HCT116 (cell line): ENCODE results near the gene RAB3GAP1. TPM values are rescaled to one million over a fixed set of nuclear protein-coding genes. Genes with fewer than 3 reads are reported as not detected.

ENCODE experiments used
- ATAC-seq: fragments of 200-7000 bp; cut with Tn5 transposase; 2 replicates; pipeline ENCODE4 v1.9.1; 2020; ENCODE audit warnings: mild to moderate bottlenecking, moderate library complexity
- BruUV-seq: library from RNA; stranded (reverse); fragments of 400-500 nt; replicated peaks from 2 replicates; lab custom pipeline; 2021; lab: Mats Ljungman, UMichigan
- CTCF ChIA-PET: fragments of 300-600 bp; sonication (Branson Sonifier 250); formaldehyde crosslinking; loops from one replicate; lab custom pipeline; 2021; ENCODE audit warnings: antibody characterized with exemption; lab: Charles Lee
- POLR2A ChIA-PET: fragments of 300-600, 350-600 bp; sonication (Branson Sonifier 250); formaldehyde crosslinking; loops from one replicate; lab custom pipeline; 2021; ENCODE audit warnings: antibody characterized with exemption; lab: Charles Lee
- RAD21 ChIA-PET, 2 experiments: fragments of 300-600 bp; sonication (Branson Sonifier 250); formaldehyde crosslinking; loops; one replicate each; lab custom pipeline; 2023; ENCODE audit warnings: low total read pairs in 2 of 2; ENCODE audit not compliant: uncharacterized antibody in 2 of 2, unreplicated experiment in 2 of 2, low non-redundant PET in 1 of 2; lab: Charles Lee
- DNase-seq: peaks from one replicate; pipeline ENCODE4 v3.0.0-alpha.2; 2010; ENCODE audit warnings: low read depth, low spot score
- H2AFZ ChIP-seq: fragments of 200-600 bp; shearing (Covaris generic), sonication (generic); 2 replicates; pipeline ENCODE4 v1.6.1; 2017; ENCODE audit warnings: low read depth, mixed run types, mixed read lengths, antibody characterized with exemption, low read length; ENCODE audit not compliant: poor library complexity, severe bottlenecking
- H3K27ac ChIP-seq: 2 replicates; pipeline ENCODE4 v1.5.1; 2012; ENCODE audit warnings: low read depth, low read length
- H3K27me3 ChIP-seq: fragments of 200-600 bp; sonication (generic); 2 replicates; pipeline ENCODE4 v1.6.1; 2016; ENCODE audit warnings: mixed run types, low read length, mixed read lengths; ENCODE audit not compliant: insufficient read depth
- H3K36me3 ChIP-seq, 2 experiments: fragments of 200-500 bp in 1 of 2; fragments of 200-600 bp in 1 of 2; sonication (Bioruptor generic) in 1 of 2; sonication (generic) in 1 of 2; 2 replicates each; pipeline versions ENCODE4 v1.5.1 to v1.6.1; 2014 to 2016; ENCODE audit warnings: low read length in 2 of 2, inconsistent platforms in 1 of 2, mixed read lengths in 1 of 2, mixed run types in 1 of 2; ENCODE audit not compliant: insufficient read depth in 2 of 2, control insufficient read depth in 1 of 2
- H3K4me1 ChIP-seq, 2 experiments: fragments of 200-600 bp in 1 of 2; sonication (generic) in 1 of 2; 2 replicates each; pipeline versions ENCODE4 v1.5.1 to v1.6.1; 2012 to 2017; ENCODE audit warnings: low read length in 2 of 2, inconsistent platforms in 1 of 2, mild to moderate bottlenecking in 1 of 2, mixed read lengths in 1 of 2, mixed run types in 1 of 2, moderate library complexity in 1 of 2; ENCODE audit not compliant: insufficient read depth in 2 of 2, control insufficient read depth in 1 of 2
- H3K4me2 ChIP-seq: fragments of 200-600 bp; sonication (generic); 2 replicates; pipeline ENCODE4 v1.6.1; 2017; ENCODE audit warnings: mixed run types, low read length, mixed read lengths
- H3K4me3 ChIP-seq, 2 experiments: fragments of 200-600 bp in 1 of 2; sonication (generic) in 1 of 2; replicated peaks in 1 of 2; 2 replicates each; pipeline ENCODE4 v1.5.1; 2011 to 2016; ENCODE audit warnings: low read length in 2 of 2, control low read depth in 1 of 2, low read depth in 1 of 2, mild to moderate bottlenecking in 1 of 2, mixed read lengths in 1 of 2, mixed run types in 1 of 2
- H3K79me2 ChIP-seq: fragments of 200-600 bp; sonication (generic); 2 replicates; pipeline ENCODE4 v1.6.1; 2017; ENCODE audit warnings: mild to moderate bottlenecking, mixed run types, low read length, moderate library complexity, mixed read lengths; ENCODE audit not compliant: insufficient read depth
- H3K9ac ChIP-seq: fragments of 200-600 bp; sonication (generic); 2 replicates; pipeline ENCODE4 v1.6.1; 2016; ENCODE audit warnings: low read length, mixed read lengths
- H3K9me2 ChIP-seq: fragments of 200-600 bp; sonication (generic), shearing (Covaris generic); 2 replicates; pipeline ENCODE4 v1.6.1; 2017; ENCODE audit warnings: mixed run types, mild to moderate bottlenecking, moderate library complexity; ENCODE audit not compliant: insufficient read depth
- H3K9me3 ChIP-seq, 2 experiments: fragments of 200-500 bp in 1 of 2; fragments of 200-600 bp in 1 of 2; sonication (Bioruptor generic) in 1 of 2; sonication (generic) in 1 of 2; 2 replicates each; pipeline ENCODE4 v1.6.1; 2014 to 2017; ENCODE audit warnings: low read length in 2 of 2, mixed read lengths in 2 of 2, inconsistent platforms in 1 of 2, low read depth in 1 of 2, mild to moderate bottlenecking in 1 of 2, mixed run types in 1 of 2, moderate library complexity in 1 of 2; ENCODE audit not compliant: control insufficient read depth in 1 of 2, insufficient read depth in 1 of 2
- H4K20me1 ChIP-seq: fragments of 200-600 bp; sonication (generic), shearing (Covaris generic); 2 replicates; pipeline ENCODE4 v1.6.1; 2017; ENCODE audit warnings: mixed run types, mild to moderate bottlenecking, moderate library complexity; ENCODE audit not compliant: insufficient read depth
- CBX3 ChIP-seq: IDR thresholded peaks from 2 replicates; pipeline ENCODE4 v1.6.1; 2012; ENCODE audit warnings: low read depth
- CEBPB ChIP-seq: IDR thresholded peaks from 2 replicates; pipeline ENCODE4 v1.6.1; 2012; ENCODE audit warnings: low read depth
- ELF1 ChIP-seq: IDR thresholded peaks from 2 replicates; pipeline ENCODE4 v1.6.1; 2012; ENCODE audit warnings: low read depth, borderline replicate concordance
- JUND ChIP-seq: IDR thresholded peaks from 2 replicates; pipeline ENCODE4 v1.6.1; 2012
- MAX ChIP-seq: IDR thresholded peaks from 2 replicates; pipeline ENCODE4 v1.6.1; 2012
- POLR2A ChIP-seq: IDR thresholded peaks from 2 replicates; pipeline ENCODE4 v1.7.0; 2011; ENCODE audit warnings: borderline replicate concordance; ENCODE audit not compliant: insufficient read depth, insufficient read length; ENCODE audit errors: extremely low read depth
- POLR2AphosphoS5 ChIP-seq: IDR thresholded peaks from 2 replicates; pipeline ENCODE4 v1.6.1; 2011; ENCODE audit warnings: mild to moderate bottlenecking, low read depth, low read length, moderate library complexity
- SIN3A ChIP-seq: IDR thresholded peaks from 2 replicates; pipeline ENCODE4 v1.6.1; 2012; ENCODE audit warnings: low read depth
- SP1 ChIP-seq: IDR thresholded peaks from 2 replicates; pipeline ENCODE4 v1.6.1; 2012; ENCODE audit warnings: low read depth
- YY1 ChIP-seq: IDR thresholded peaks from 2 replicates; pipeline ENCODE4 v1.6.1; 2011; ENCODE audit warnings: low read length, low read depth, moderate library complexity, mild to moderate bottlenecking; ENCODE audit not compliant: insufficient replicate concordance; ENCODE audit errors: extremely low read depth
- intact Hi-C: fragments of 100-400 bp; cut with micrococcal nuclease; formaldehyde crosslinking; loops from 2 replicates; pipeline ENCODE4 v1.10.0; 2022
- total RNA-seq: library from RNA; stranded (reverse); gene quantifications from one replicate; pipeline ENCODE4 v1.2.1, GENCODE V29; 2021; ENCODE audit not compliant: unreplicated experiment
- TF ChIP-seq, protein P1 (sequence below): IDR thresholded peaks from 2 replicates; pipeline ENCODE4 v1.6.1; 2012; ENCODE audit warnings: low read depth
- TF ChIP-seq, protein P2 (sequence below), 3 experiments: fragments of 200-600 bp in 1 of 3; sonication (generic) in 1 of 3; IDR thresholded peaks in 2 of 3; conservative IDR thresholded peaks in 1 of 3; 2 replicates each; pipeline ENCODE4 v1.5.1; 2012 to 2017; ENCODE audit warnings: low read depth in 2 of 3, low read length in 2 of 3, antibody characterized with exemption in 1 of 3, borderline replicate concordance in 1 of 3, control low read depth in 1 of 3, mild to moderate bottlenecking in 1 of 3, mixed read lengths in 1 of 3, mixed run types in 1 of 3, moderate library complexity in 1 of 3; ENCODE audit not compliant: insufficient read depth in 1 of 3
- TF ChIP-seq, protein P3 (sequence below): IDR thresholded peaks from 2 replicates; pipeline ENCODE4 v1.6.1; 2012

Gene RAB3GAP1
- total RNA-seq, 1 experiment from 2014 or later, result 38.5 TPM

- CTCF ChIA-PET, result no interaction called here
- peaks cover 66% of the 10 kb centered on the region for H3K79me2 ChIP-seq
These were observed 20.3 kb downstream of the RAB3GAP1 start for GRCh38 chr2:135072125-135072997.

GRCh38 chr2:135074216-135074615 lies 22.1 kb downstream of the RAB3GAP1 start:
- ChIA-PET RAD21 (no interaction called here), CTCF (no interaction called here), POLR2A (no interaction called here)
- Histone ChIP-seq H3K36me3 (peaks cover 0 to 7% of the 10 kb centered on the region in 2 experiments; a peak in 1 of 4 replicates), H3K9ac (no peak overlapping the region), H3K9me2 (no peaks in the 10 kb centered on the region), H3K4me3 (no peak overlapping the region), H3K4me1 (no peaks in the 10 kb centered on the region), H3K27me3 (no peaks in the 10 kb centered on the region), H3K79me2 (peaks cover 61% of the 10 kb centered on the region), H4K20me1 (no peaks in the 10 kb centered on the region), H2AFZ (no peak overlapping the region), H3K27ac (no peak overlapping the region), H3K4me2 (no peak overlapping the region), H3K9me3 (peaks cover 20 to 29% of the 10 kb centered on the region in 2 experiments; a peak in 3 of 4 replicates)
- no TSS peak for BruUV-seq
- DNase-seq, result no peak
- intact Hi-C loops, result no loop called here
- ATAC-seq, result no peak
- TF ChIP-seq, protein P1, sequence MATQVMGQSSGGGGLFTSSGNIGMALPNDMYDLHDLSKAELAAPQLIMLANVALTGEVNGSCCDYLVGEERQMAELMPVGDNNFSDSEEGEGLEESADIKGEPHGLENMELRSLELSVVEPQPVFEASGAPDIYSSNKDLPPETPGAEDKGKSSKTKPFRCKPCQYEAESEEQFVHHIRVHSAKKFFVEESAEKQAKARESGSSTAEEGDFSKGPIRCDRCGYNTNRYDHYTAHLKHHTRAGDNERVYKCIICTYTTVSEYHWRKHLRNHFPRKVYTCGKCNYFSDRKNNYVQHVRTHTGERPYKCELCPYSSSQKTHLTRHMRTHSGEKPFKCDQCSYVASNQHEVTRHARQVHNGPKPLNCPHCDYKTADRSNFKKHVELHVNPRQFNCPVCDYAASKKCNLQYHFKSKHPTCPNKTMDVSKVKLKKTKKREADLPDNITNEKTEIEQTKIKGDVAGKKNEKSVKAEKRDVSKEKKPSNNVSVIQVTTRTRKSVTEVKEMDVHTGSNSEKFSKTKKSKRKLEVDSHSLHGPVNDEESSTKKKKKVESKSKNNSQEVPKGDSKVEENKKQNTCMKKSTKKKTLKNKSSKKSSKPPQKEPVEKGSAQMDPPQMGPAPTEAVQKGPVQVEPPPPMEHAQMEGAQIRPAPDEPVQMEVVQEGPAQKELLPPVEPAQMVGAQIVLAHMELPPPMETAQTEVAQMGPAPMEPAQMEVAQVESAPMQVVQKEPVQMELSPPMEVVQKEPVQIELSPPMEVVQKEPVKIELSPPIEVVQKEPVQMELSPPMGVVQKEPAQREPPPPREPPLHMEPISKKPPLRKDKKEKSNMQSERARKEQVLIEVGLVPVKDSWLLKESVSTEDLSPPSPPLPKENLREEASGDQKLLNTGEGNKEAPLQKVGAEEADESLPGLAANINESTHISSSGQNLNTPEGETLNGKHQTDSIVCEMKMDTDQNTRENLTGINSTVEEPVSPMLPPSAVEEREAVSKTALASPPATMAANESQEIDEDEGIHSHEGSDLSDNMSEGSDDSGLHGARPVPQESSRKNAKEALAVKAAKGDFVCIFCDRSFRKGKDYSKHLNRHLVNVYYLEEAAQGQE, result no peak
- TF ChIP-seq POLR2A (no peak), YY1 (no peak), CBX3 (no peak), SP1 (no peak), POLR2AphosphoS5 (no peak), SIN3A (no peak), ELF1 (no peak), MAX (no peak), JUND (no peak), CEBPB (no peak)
- TF ChIP-seq, protein P2, sequence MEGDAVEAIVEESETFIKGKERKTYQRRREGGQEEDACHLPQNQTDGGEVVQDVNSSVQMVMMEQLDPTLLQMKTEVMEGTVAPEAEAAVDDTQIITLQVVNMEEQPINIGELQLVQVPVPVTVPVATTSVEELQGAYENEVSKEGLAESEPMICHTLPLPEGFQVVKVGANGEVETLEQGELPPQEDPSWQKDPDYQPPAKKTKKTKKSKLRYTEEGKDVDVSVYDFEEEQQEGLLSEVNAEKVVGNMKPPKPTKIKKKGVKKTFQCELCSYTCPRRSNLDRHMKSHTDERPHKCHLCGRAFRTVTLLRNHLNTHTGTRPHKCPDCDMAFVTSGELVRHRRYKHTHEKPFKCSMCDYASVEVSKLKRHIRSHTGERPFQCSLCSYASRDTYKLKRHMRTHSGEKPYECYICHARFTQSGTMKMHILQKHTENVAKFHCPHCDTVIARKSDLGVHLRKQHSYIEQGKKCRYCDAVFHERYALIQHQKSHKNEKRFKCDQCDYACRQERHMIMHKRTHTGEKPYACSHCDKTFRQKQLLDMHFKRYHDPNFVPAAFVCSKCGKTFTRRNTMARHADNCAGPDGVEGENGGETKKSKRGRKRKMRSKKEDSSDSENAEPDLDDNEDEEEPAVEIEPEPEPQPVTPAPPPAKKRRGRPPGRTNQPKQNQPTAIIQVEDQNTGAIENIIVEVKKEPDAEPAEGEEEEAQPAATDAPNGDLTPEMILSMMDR (IDR thresholded peaks at IDR 0.05 in 2 of 3, conservative IDR thresholded peaks at IDR 0.05 in 1 of 3; ENCODE audit: borderline replicate concordance in 1 of 3, insufficient read depth in 1 of 3, low read depth in 2 of 3, low read length in 2 of 3), result no peak

More at GRCh38 chr2:135072125-135072997, 20.3 kb downstream of the RAB3GAP1 start:
- no peak overlapping the region for H2AFZ ChIP-seq
- peak; percentile 31 for DNase-seq
- H3K9ac ChIP-seq, result no peak overlapping the region
- intact Hi-C loops, result no loop called here
- no peaks in the 10 kb centered on the region for H3K4me1 ChIP-seq
- H3K9me3 ChIP-seq, result peaks cover 20 to 31% of the 10 kb centered on the region in 2 experiments; a peak in 3 of 4 replicates
- H3K9me2 ChIP-seq, result no peaks in the 10 kb centered on the region
- RAD21 ChIA-PET, result no interaction called here
- no peaks in the 10 kb centered on the region for H4K20me1 ChIP-seq
- peak; percentile 57; the same call in 1 of the 2 replicates for TF ChIP-seq CBX3
- TF ChIP-seq, protein P3, sequence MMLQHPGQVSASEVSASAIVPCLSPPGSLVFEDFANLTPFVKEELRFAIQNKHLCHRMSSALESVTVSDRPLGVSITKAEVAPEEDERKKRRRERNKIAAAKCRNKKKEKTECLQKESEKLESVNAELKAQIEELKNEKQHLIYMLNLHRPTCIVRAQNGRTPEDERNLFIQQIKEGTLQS, result no peak
- peaks cover 0 to 7% of the 10 kb centered on the region in 2 experiments; a peak in 1 of 4 replicates for H3K36me3 ChIP-seq
- H3K4me2 ChIP-seq, result no peak overlapping the region
- H3K4me3 ChIP-seq, result no peak overlapping the region
- H3K27ac ChIP-seq, result no peak overlapping the region
- POLR2A ChIA-PET, result no interaction called here
- BruUV-seq, result no TSS peak
- no peaks in the 10 kb centered on the region for H3K27me3 ChIP-seq
- ATAC-seq, result no peak
